Effector CD4-positive, alpha-beta T cell (primary cell): ENCODE data around the gene GBP4.
A peak's percentile ranks its signal among the peaks of the same experiment; 100 is the strongest.
"Not testable (repeated sequence)": the region's sequence is repeated elsewhere in the genome, so short reads cannot be mapped to it uniquely, and the experiment has no call there.

Experiments used
- DNase-seq: peaks from one replicate; pipeline ENCODE4 v3.0.0-alpha.2; 2020
- total RNA-seq: gene quantifications from one replicate; lab custom pipeline; 2026; lab: John Stamatoyannopoulos, UW

GBP4 gene, protein sequence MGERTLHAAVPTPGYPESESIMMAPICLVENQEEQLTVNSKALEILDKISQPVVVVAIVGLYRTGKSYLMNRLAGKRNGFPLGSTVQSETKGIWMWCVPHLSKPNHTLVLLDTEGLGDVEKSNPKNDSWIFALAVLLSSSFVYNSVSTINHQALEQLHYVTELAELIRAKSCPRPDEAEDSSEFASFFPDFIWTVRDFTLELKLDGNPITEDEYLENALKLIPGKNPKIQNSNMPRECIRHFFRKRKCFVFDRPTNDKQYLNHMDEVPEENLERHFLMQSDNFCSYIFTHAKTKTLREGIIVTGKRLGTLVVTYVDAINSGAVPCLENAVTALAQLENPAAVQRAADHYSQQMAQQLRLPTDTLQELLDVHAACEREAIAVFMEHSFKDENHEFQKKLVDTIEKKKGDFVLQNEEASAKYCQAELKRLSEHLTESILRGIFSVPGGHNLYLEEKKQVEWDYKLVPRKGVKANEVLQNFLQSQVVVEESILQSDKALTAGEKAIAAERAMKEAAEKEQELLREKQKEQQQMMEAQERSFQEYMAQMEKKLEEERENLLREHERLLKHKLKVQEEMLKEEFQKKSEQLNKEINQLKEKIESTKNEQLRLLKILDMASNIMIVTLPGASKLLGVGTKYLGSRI
- total RNA-seq: 80.7 reads per million, percentile 78 among the genes with 10 or more reads in this experiment

DNA sequence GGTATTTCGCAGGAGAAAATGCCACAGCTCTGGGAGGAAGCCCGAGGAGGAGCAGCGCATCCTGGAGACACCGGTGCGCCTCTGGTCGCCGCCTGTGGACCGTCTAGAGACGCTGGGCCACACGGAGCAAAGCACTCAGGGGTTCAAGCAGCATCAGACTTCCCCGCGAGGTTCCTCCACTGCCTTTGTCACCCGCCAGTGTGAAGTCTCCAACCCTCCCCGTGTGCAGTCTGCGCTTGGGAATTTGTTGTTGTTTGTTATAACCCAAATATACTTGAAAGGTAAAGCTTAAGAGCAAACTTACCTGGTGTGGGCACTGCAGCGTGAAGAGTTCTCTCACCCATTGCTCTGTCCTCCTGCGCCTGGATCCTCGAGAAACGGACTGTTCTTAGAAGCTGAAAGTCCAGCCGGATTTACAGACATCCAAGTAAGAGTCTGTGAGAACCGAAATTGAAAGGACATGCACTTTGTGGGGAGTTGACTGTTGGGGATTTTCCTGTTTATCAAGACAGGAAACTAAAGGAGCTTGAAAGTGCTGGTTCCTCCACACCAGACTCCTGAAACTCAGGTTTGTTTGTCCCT, at the start of gene GBP4:
Gene GBP4, minus strand, starts transcription at position 452 of the 582 bp plus-strand sequence. Its CDS starts 108 bp downstream, at position 344.
- DNase-seq: peak; percentile 21

DNA sequence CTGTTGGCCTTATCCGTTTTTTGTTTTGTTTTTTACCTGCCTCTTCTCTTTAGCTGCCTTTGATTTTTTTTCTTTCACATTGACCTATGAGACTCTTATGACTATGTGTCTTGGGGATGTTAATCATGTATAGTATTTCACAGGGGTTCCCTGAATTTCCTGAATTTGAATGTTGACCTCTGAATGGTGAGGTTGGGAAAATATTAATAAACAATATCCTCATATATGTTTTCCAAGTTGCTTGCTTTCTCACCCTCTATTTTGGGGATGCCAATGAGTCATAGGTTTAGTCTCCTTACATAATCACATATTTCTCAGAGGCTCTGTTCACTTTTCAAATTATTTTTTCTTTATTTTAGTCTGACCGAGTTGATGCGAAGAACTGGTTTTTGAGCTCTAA, 44.3 kb upstream of the GBP4 start:
- DNase-seq: no peak

DNA sequence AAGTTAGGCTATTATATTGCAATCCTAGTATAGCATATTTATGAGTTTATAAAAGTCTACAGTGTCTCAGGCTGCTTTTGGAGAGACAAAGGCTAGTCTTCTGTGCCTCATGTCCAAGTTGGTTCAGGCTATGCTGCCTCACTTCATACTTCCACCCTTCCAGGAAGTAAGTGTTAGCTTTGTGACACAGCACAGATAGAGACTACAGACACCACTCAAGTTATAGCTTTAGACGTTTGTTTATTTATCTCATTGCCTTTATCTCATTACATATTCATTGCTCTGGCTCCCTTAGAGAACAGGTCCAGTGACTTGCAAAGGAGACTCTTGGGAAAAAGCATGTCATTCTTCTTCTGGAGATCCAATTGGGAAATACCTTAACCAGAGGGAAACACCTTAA, 22.6 kb upstream of the GBP4 start:
- DNase-seq: no peak

DNA sequence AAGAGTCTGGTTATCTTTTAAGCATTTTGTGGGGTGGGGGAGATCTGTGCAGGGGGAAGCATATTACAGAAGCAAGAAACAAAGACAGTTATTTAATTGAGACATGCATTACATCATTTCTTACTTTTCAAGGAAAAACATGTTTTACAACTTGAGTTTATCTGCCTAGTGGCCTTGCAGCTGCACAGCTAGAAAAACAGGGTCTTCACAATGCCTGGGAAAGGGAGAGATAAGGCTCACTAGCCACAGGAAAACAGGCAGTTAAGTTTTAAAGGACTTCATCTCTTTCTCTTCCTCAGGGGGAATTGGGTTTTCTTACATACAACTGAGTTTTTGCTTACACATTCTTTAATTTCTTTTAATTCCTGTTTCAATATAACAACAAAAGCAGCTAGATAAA, 21.1 kb upstream of the GBP4 start:
- not testable (repeated sequence) for DNase-seq

DNA sequence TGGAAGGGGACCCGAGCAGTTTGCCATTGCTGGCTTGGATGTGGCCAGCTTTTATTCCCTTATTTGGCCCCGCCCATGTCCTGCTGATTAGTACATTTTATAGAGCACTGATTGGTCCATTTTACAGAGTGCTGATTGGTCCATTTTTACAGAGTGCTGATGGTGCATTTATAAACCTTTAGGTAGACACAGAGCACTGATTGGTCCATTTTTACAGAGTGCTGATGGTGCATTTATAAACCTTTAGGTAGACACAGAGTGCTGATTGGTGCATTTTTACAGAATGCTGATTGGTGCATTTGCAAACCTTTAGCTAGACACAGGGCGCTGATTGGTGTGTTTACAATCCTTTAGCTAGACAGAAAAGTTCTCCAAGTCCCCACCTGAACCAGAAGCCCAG, 20.2 kb upstream of the GBP4 start:
- not testable (repeated sequence) for DNase-seq

DNA sequence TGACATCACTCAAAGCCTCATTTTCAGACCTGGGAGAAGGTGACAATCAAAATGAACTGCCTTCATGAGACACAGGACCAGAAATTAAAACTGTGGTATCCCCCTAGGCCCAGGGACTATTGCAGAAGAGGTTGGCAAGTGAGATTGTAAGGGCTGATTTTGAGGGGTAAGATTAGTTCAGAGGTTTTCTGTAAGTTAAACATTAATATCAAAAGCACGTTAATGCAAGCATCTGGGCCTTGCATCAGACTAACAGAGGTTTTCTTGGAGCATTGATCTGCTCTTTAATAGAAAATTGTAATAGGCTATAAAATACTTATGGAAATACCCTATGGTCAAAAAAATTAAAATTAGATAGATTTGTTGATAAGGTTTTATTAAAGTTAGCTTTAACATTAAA, 14.6 kb upstream of the GBP4 start:
- DNase-seq: no peak

DNA sequence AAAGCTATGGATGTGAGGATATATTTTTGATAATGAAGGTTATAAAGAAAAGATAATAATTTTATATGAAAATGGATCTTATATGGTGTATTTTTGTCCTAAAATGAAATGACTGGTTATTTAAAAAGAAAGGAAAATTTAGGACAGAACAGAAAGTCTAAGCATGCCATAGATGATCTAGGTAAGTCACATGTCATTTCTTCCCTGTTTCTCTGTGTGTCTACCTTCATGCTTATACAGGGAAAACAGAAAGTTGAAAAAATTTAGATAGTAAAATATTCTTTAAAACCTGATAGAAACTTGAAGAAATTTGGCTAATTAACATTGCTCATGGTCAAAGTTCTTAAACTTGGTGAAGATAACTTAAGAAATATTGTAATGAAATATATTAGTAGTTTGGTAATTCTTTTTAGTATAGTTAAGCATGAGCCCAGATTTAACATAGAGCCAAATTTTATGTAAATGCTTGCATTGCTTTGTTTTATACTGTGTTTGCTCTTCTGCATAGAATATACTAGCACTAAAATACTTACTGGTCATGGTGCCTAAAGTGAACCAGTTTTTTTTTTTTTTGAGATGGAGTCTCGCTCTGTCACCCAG, 12.4 kb upstream of the GBP4 start:
- no peak for DNase-seq

DNA sequence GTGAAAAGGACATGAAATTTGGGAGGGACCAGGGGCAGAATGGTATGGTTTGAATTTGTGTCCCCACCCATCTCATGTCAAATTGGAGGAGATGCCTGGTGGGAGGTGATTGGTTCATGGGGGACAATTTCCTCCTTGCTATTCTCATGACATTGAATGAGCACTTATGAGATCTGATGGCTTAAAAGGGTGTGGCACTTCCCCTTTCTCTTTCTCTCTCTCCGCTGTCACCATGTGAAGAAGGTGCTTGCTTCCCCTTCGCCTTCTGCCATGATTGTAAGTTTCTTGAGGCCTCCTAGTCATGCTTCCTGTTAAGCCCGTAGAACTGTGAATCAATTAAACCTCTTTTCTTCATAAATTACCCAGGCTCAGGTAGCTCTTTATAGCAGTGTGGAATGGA, 7.6 kb upstream of the GBP4 start:
- DNase-seq: no peak

DNA sequence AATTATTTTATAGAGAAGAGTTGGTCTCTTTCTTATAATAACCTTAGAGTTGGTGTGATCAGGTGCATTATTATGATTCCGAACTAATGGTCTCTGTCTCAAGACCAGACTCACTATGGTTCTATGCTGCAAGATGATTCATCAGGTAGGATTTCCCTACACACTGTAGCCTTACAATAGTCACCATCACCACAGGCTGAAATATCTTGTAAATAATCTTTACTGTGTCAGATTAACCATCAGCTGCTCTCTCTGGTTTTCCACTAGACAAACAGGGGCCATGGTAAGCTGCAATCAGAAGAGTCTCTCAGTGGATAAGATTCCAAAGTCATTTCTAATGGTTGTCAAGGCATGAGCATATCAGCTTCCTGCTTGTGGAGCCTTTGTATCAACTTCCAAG, 4.4 kb upstream of the GBP4 start:
- DNase-seq: no peak

DNA sequence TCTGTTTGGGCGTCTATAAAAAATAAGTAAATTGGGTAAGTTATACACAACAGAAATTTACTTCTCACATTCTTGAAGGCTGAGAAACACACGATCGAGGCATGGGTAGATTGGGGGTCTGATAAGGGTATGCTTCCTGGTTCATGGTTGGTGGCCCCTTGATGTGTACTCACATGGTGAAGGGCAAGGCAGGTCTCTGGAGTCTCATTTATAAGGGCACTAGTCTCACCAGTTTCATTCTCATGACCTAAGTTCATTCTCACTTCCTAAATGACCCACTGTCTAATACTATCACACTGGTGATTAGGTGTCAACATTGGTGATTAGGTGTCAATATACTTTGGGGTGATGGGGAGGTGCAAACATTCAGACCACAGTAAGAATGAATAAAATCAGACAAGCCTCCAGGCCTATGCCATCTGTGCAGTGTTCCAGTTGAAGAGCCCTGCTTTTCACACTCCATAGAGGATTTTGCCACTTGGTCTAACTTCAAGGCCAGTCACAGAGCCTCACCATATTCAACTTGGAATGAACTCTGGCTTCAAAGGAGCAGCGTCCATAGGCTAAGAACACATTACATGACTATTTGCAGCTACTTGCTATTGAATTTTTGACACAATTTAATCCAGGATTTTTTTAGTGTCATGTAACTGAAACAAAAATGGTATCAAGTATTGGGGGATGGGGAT, 2.5 kb upstream of the GBP4 start:
- no peak for DNase-seq

DNA sequence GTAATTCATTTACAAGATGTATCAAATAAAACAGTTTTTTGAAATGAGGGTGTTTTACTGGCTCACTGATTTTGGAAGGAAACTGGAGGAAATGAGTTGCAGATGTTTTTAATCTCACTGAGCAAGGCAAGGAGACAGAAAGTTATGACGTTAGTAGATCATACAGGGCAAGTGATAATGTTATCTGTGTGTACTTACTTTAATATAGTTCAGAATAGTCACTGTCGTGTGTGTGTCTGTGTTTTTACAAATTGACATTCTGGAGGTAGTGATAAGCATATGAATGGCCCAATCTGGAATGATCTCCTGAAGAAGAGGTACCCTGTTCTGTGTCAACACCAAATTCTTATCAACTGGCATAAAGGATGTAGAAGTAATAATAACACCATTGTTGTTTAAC, 1.9 kb upstream of the GBP4 start:
- DNase-seq: no peak

DNA sequence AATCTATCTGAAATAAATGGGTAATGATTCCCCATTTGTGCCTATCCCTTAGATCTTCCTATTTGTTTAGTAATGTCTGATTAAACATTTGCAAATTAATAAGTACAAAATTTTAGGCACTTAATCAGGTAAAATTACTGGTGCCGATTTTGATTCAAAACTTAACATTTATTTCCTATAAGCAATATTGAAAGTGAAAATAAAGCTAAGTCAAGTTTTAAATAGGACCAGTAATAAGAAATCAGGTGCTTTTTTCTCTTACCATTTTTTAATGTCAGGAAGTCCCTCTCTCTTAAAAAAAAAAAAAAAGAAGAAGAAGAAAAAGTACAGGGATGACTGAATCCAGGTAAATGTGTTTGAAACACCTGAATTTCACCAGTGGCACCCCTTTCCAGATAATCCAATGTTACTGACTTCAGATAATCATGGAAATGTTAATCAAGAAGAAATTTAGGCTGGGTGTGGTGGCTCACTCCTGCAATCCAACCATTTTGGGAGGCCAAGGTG, 836 bp upstream of the GBP4 start:
- no peak for DNase-seq

DNA sequence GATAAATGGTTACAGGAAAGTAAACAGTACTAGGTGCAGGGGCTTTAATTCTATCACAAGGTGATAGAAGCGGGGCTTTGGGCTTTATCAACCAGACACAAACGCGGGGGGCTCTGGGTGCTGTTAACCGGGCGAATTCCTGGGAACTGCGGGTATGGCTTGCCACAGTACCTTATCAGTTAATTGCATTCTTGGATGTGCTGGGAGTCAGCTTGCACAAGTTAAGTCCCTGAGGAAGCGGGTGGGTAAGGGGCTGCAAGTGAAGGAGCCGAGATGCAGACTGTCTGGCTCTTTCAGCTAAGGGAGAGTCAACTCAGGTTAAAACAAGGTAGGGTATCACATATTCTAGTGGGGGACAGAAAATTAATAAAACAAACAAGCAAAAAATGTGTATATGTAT, 661 bp downstream of the GBP4 start:
- no peak for DNase-seq

DNA sequence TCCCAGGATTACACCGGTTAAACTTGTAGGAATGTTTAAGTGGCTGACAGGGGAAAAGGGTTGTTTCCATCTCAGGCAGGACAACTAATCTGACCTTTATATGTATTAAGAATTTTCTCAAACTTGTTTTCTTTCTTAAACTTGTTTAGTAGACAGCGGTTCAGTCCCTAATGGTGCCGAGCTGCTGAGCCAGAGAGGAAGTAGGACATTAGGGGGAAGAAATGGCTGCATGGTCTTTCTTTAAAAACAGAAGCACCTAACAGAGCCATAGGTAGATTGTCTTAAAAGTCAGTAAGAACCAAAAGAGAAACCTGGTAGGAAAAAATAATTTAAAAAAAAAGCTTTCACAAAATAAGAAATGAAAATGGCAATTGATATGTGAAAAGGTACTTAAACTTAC, 3.3 kb downstream of the GBP4 start:
- DNase-seq: no peak

DNA sequence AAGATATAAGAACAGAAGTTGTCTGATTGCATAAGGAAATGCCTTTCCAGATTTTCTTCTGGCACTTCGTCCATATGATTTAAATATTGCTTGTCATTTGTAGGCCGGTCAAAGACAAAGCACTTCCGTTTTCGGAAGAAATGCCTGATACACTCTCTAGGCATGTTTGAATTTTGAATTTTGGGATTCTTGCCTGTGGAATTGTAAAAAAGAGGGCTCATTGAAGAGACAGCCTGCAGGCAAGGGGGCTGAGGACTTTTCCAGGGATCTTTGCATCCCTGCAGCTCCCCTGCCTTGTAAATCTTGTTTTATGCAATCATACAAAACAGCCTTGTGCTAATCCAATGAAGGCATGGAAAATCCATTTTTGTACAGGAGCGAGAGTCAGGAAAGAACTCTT, 7.4 kb downstream of the GBP4 start:
- no peak for DNase-seq

DNA sequence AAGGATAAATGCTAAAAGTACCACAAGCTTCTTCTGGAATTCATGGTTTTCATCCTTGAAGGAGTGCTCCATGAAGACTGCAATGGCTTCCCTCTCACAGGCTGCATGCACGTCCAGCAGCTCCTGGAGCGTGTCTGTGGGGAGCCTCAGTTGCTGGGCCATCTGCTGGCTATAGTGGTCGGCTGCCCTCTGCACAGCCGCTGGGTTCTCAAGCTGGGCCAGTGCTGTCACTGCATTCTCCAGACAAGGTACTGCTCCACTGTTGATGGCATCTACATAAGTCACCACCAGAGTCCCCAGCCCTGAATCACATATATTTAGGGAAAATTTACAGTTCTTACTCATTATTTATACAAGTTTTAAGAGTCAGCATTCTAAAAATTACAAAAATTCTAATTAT, 8.7 kb downstream of the GBP4 start:
- no peak for DNase-seq

DNA sequence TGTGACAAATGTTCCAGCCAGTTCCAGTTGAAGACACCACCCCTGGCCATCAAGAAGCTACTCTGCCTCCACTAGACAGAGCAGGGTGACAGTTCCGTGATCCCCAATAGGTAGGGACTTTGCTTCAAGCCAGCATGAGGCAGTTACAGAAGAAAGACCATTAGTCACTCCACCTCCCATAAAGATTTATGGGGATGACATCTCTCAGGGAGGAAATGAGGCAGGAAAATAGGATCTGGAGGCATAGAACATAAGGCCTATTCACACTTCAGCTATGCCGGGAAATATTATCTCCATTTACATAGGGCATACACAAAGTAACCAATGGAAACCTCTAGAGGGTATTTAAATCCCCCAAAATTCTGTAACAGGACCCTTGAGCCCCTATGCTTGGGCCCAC, 19.4 kb downstream of the GBP4 start:
- no peak for DNase-seq

DNA sequence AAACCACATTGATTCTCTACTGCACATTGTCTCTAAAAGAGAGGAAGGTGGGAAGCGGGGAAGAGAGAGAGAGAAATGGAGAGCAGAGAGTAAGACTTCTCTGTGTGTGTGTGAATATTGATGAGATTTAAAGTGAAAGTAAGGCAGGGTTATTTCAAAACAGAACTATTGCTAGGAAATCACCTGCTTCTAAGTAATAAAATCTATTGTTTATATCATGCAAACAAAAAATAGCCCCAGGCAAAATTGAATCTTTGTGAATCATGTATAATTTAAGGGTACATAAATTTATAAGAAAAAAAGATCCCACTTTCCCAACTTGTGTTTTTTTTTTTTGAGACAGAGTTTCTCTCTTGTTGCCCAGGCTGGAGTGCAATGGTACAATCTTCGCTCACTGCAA, 21.8 kb downstream of the GBP4 start:
- no peak for DNase-seq

DNA sequence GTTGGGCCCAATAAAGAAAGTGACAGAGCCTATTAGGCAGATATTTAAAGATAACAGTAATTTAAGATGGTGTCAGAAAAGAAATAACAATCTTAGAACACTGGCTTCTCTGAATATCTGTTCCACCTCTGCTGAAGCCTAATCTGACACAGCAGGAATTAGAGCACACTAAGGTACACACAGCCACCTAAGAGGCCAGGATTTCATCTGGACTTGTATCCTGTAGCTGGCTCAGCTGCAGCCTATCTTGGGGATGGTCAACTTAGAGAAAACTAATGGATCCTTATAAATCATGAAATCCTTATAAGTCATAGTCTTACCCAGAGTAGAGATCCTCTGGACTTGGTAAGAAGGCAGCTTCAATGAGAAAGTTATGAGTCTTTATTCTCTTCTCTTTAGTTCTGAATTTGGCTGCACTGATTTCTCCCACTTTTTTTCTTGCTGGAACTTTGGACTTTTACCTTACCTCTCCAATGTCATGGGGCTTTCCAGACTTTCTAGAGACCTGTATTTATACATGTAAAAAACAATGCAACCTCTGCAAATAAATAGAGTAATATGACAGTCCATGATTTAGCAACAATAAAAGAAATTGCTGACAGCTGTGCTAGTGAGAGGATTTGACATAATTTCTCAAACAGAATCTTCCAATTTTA, 23.0 kb downstream of the GBP4 start, which contains the start of gene GBP7:
Gene GBP7, minus strand, starts transcription at position 403 of the 656 bp plus-strand sequence. CDS start 4,068 bp downstream, outside the sequence.
- DNase-seq: no peak

DNA sequence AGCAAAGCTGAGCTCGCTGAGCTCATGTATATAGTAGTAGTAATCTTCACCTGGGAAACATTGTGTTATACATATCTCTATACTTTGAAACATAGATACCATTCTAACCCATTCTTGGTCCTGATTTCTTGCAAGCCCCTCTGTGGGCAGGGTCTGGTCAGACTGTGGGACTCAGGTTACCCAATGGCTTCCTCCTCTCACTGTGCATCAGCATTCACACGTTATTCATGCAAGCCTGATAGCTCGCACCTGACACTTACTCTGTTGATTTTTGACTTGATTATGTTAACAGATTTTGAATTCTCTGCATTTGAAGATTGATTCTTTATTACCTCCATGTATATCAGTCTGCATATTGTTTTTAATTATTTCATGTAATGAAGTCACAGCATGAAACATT, 24.3 kb downstream of the GBP4 start:
- DNase-seq: no peak

DNA sequence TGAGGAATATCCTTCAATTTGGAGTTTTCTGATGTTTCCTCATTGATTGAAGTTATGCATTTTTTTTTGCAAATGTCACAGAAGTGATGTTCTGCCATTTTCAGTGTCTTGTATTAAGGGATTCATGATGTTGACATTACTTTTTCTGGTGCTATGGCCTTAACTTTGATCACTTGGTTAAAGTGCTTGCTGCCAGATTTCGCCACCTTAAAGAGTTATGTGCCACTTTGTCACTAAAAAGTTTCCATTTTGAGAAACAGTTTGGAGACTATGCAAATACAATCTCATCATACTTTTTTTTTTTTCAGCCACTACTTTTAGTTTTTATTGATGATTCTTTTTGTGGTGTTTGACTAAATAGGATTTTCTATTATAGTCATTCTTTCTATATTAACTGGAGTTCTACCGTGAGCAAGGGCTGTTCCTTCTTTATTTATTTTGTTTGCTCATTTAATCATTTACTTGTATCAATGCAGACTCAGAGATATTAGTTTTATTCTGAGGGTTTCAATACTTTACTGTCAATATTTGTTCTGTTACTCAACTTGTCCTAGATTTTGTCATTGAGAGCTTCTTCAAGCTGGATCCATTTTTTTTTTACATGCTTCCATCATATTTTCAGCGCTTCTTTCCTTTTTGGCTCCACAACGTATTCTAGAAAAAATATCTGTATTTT, 26.1 kb downstream of the GBP4 start:
- no peak for DNase-seq

DNA sequence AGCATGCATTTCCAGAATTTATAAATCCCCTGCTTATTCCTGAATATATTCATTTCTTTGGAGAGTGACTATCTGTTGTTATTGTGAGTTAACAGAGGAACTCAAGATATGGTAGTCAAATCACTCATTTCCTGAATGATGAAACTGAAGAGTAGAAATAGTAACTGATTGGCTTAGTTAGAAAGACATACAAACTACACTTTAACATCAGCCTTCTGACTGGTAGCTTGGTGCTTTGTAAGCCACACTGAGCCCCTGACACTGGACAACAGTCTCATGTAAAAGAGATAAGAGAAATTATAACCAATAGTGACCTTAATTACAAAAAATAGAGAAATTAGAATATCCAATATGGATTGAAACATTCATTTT, 27.7 kb downstream of the GBP4 start:
- DNase-seq: no peak
